Measurements from ENCODE around the gene DNAAF5.

DNAAF5 gene

GRCh38 chr7:770741-771166, 44.3 kb downstream of the DNAAF5 start:
- DNase-seq, result no peak

- DNase-seq, result no peak
These were observed 44.9 kb downstream of the DNAAF5 start for GRCh38 chr7:771234-772004.

GRCh38 chr7:772005-772294, 45.5 kb downstream of the DNAAF5 start:
- DNase-seq, result no peak

- no peak for DNase-seq
These were observed 45.9 kb downstream of the DNAAF5 start for GRCh38 chr7:772392-772791.

GRCh38 chr7:772861-773621, 46.5 kb downstream of the DNAAF5 start:
- no peak for DNase-seq

- no peak for DNase-seq
These were observed 47.1 kb downstream of the DNAAF5 start for GRCh38 chr7:773622-773915.

- peak; percentile 52 to 61 for DNase-seq
These were observed 47.9 kb downstream of the DNAAF5 start for GRCh38 chr7:774161-775109.

GRCh38 chr7:776381-776780, 49.9 kb downstream of the DNAAF5 start:
- DNase-seq, result no peak

GRCh38 chr7:776992-777727, 50.7 kb downstream of the DNAAF5 start:
- no peak for DNase-seq

- DNase-seq, result no peak
These were observed 51.2 kb downstream of the DNAAF5 start for GRCh38 chr7:777728-778078.

- DNase-seq, result no peak
These were observed 51.9 kb downstream of the DNAAF5 start for GRCh38 chr7:778271-778967.

GRCh38 chr7:778968-779451, 52.5 kb downstream of the DNAAF5 start:
- DNase-seq, result no peak

- no peak for DNase-seq
These were observed 53.0 kb downstream of the DNAAF5 start for GRCh38 chr7:779480-779879.

- DNase-seq, result no peak
These were observed 53.6 kb downstream of the DNAAF5 start for GRCh38 chr7:780081-780480.

- no peak for DNase-seq
These were observed 54.0 kb downstream of the DNAAF5 start for GRCh38 chr7:780516-780915.

GRCh38 chr7:781186-781849, 54.8 kb downstream of the DNAAF5 start:
- DNase-seq, result no peak

- no peak for DNase-seq
These were observed 55.5 kb downstream of the DNAAF5 start for GRCh38 chr7:781936-782529.

- DNase-seq, result no peak
These were observed 56.4 kb downstream of the DNAAF5 start for GRCh38 chr7:782718-783449.

GRCh38 chr7:783556-784490, 57.3 kb downstream of the DNAAF5 start:
- DNase-seq, result no peak

All from CD4-positive, alpha-beta T cell treated with Interleukin-4 for 1 hour (primary cell).